Spleen (tissue), 11 donors: ENCODE results near the gene FYB1. TPM values are rescaled to one million over a fixed set of nuclear protein-coding genes. Genes with fewer than 3 reads are reported as not detected.

Experiments used
- DNase-seq: peaks from one replicate; pipeline ENCODE4 v3.0.0-alpha.2; 2020
- H3K27ac ChIP-seq, 8 donors: fragments of 200-600 bp; sonication (generic) in 7 of 8; 1 replicate in 4 of 8; 2 replicates in 4 of 8; pipeline versions ENCODE4 v1.5.0 to v1.8.0; 2016 to 2021; ENCODE audit warnings: inconsistent platforms in 4 of 8, mild to moderate bottlenecking in 4 of 8, moderate library complexity in 1 of 8
- H3K27me3 ChIP-seq, 7 donors: fragments of 200-600 bp; sonication (generic) in 6 of 7; replicated peaks in 1 of 7; 1 replicate in 4 of 7; 2 replicates in 3 of 7; pipeline versions ENCODE4 v1.5.0 to v1.8.0; 2016 to 2021; ENCODE audit warnings: inconsistent platforms in 3 of 7, mild to moderate bottlenecking in 1 of 7
- H3K36me3 ChIP-seq, 6 donors: fragments of 200-600 bp; sonication (generic) in 5 of 6; 1 replicate in 4 of 6; 2 replicates in 2 of 6; pipeline versions ENCODE4 v1.5.0 to v1.8.0; 2016 to 2021; ENCODE audit warnings: inconsistent platforms in 2 of 6
- H3K4me1 ChIP-seq, 6 donors: fragments of 200-600 bp; sonication (generic) in 5 of 6; 1 replicate in 3 of 6; 2 replicates in 3 of 6; pipeline versions ENCODE4 v1.5.0 to v1.8.0; 2016 to 2021; ENCODE audit warnings: inconsistent platforms in 3 of 6
- H3K4me3 ChIP-seq, 8 donors: fragments of 200-600 bp; sonication (generic) in 7 of 8; 1 replicate in 4 of 8; 2 replicates in 4 of 8; pipeline versions ENCODE4 v1.5.0 to v1.8.0; 2016 to 2021; ENCODE audit warnings: inconsistent platforms in 4 of 8, mild to moderate bottlenecking in 4 of 8, moderate library complexity in 2 of 8
- H3K9me3 ChIP-seq, 8 donors: fragments of 200-600 bp; sonication (generic) in 7 of 8; 1 replicate in 4 of 8; 2 replicates in 4 of 8; pipeline versions ENCODE4 v1.5.0 to v1.8.0; 2016 to 2021; ENCODE audit warnings: inconsistent platforms in 4 of 8
- CTCF ChIP-seq, 11 experiments: fragments of 200-600 bp in 7 of 11; fragments of 450-650 bp in 4 of 11; sonication (generic) in 4 of 11; IDR thresholded peaks in 8 of 11; conservative IDR thresholded peaks in 3 of 11; 1 replicate in 7 of 11; 2 replicates in 4 of 11; pipeline versions ENCODE4 v1.4.0 to v1.8.0; 2016 to 2021; ENCODE audit warnings: antibody characterized with exemption in 11 of 11, inconsistent platforms in 4 of 11, mild to moderate bottlenecking in 1 of 11
- POLR2A ChIP-seq, 3 donors: fragments of 450-650 bp; IDR thresholded peaks; one replicate each; pipeline ENCODE4 v1.5.1; 2017; ENCODE audit warnings: antibody characterized with exemption in 3 of 3, mild to moderate bottlenecking in 1 of 3
- POLR2AphosphoS5 ChIP-seq, 3 donors: sonication (generic); formaldehyde crosslinking; IDR thresholded peaks; one replicate each; pipeline ENCODE4 v1.5.1; 2017; ENCODE audit warnings: antibody characterized with exemption in 3 of 3
- WGBS, 5 donors: extraction: QIAGEN DNeasy Blood & Tissue Kit in 3 of 5; methylation state at CpG; one replicate each; pipeline versions ENCODE4 v1.1.5 to v1.1.7; 2013 to 2018; 5-methylcytosine and 5-hydroxymethylcytosine counted together
- intact Hi-C: fragments of 100-400 bp; cut with DNase I; formaldehyde crosslinking; loops from one replicate; pipeline ENCODE4 v1.15.0; 2023; ENCODE audit warnings: low total_unique reads
- polyA plus RNA-seq, 3 donors: library from polyadenylated mRNA; stranded (reverse); fragments of 200-250 nt; gene quantifications; one replicate each; pipeline ENCODE4 v1.2.1, GENCODE V29; 2013
- total RNA-seq, 7 donors: library from RNA; depleted of rRNA in 3 of 7; stranded (reverse); fragments of >200 nt in 3 of 7; fragmentation: NEBNext Ultra II Directional in 4 of 7; extraction: Animal tissue kit (Norgen Biotek cat#: 25700) in 4 of 7; gene quantifications; one replicate each; pipeline versions ENCODE4 v1.1.0 to v1.2.1, GENCODE V29; 2016 to 2021
- donor health status: healthy with polysubstance abuse.
- donor health status: DM: no; HTN: no; CAD: no; lungs with moderate emphysema.
- donor health status: DM: no; HTN: no; CAD: no.
- donor health status: Bipolar disorder and iron deficiency.
- donor health status: healthy.
- donor health status: DM: no; HTN: no; CAD: no.
- donor health status: DM: yes; HTN: yes; CAD: no.

The FYB1 gene
- total and polyA plus RNA-seq, 10 donors, result 21.0 to 287 (median 200) TPM

- H3K36me3 ChIP-seq, result peaks cover 0 to 21% (median 0%) of the 10 kb centered on the region in 6 donors
- TF ChIP-seq POLR2AphosphoS5 (IDR thresholded peaks at IDR 0.05) (no peak), POLR2A (IDR thresholded peaks at IDR 0.05) (no peak), CTCF (IDR thresholded peaks at IDR 0.05 in 8 of 11, conservative IDR thresholded peaks at IDR 0.05 in 3 of 11) (no peak)
- peaks cover 0 to 99% (median 58%) of the 10 kb centered on the region in 6 donors for H3K4me1 ChIP-seq
- WGBS, 5 donors, result 71 to 86% (median 78%) methylated on average over 11 of the region's 11 CpGs
- no peaks in the 10 kb centered on the region for H3K27me3 ChIP-seq
- no peaks in the 10 kb centered on the region for H3K9me3 ChIP-seq
- H3K27ac ChIP-seq, result peak overlapping the region; percentile 16 to 88 (median 83)
- intact Hi-C loops, result no loop called here
- no peak for DNase-seq
- peak overlapping the region; percentile 17 to 59 (median 32) for H3K4me3 ChIP-seq
Measured at GRCh38 chr5:39201781-39202596, 17.4 kb downstream of the FYB1 start.

GRCh38 chr5:39201160-39201780, 18.1 kb downstream of the FYB1 start:
- no peaks in the 10 kb centered on the region for H3K27me3 ChIP-seq
- H3K27ac ChIP-seq, result peak overlapping the region; percentile 16 to 88 (median 83)
- peaks cover 0 to 25% (median 0%) of the 10 kb centered on the region in 6 donors for H3K36me3 ChIP-seq
- H3K4me1 ChIP-seq, result peaks cover 0 to 99% (median 59%) of the 10 kb centered on the region in 6 donors
- TF ChIP-seq POLR2A (IDR thresholded peaks at IDR 0.05), result no peak
- TF ChIP-seq CTCF (IDR thresholded peaks at IDR 0.05 in 8 of 11, conservative IDR thresholded peaks at IDR 0.05 in 3 of 11), result no peak
- no peak for TF ChIP-seq POLR2AphosphoS5 (IDR thresholded peaks at IDR 0.05)
- intact Hi-C loops, result no loop called here
- 24 to 52% (median 39%) methylated on average over 1 of the region's 1 CpG for WGBS, 5 donors
- H3K4me3 ChIP-seq, result peak overlapping the region; percentile 17 to 59 (median 32)
- no peaks in the 10 kb centered on the region for H3K9me3 ChIP-seq
- no peak for DNase-seq

GRCh38 chr5:39200081-39200480, 19.3 kb downstream of the FYB1 start:
- Histone ChIP-seq H3K9me3 (no peaks in the 10 kb centered on the region), H3K27me3 (no peaks in the 10 kb centered on the region), H3K4me3 (peak overlapping the region in 7 of 8 donors; percentile 18 to 59 (median 33)), H3K36me3 (peaks cover 0 to 29% (median 0%) of the 10 kb centered on the region in 6 donors), H3K27ac (peak overlapping the region; percentile 16 to 88 (median 83)), H3K4me1 (peaks cover 0 to 99% (median 54%) of the 10 kb centered on the region in 6 donors)
- TF ChIP-seq POLR2AphosphoS5 (IDR thresholded peaks at IDR 0.05), result no peak
- no peak for TF ChIP-seq CTCF (IDR thresholded peaks at IDR 0.05 in 8 of 11, conservative IDR thresholded peaks at IDR 0.05 in 3 of 11)
- no peak for TF ChIP-seq POLR2A (IDR thresholded peaks at IDR 0.05)
- intact Hi-C loops, result no loop called here
- 69 to 78% (median 75%) methylated on average over 4 of the region's 4 CpGs for WGBS, 5 donors
- no peak for DNase-seq

GRCh38 chr5:39199335-39199734, 20.0 kb downstream of the FYB1 start:
- H3K9me3 ChIP-seq, result no peaks in the 10 kb centered on the region
- peaks cover 0 to 99% (median 51%) of the 10 kb centered on the region in 6 donors for H3K4me1 ChIP-seq
- peak overlapping the region in 7 of 8 donors; percentile 18 to 59 (median 33) for H3K4me3 ChIP-seq
- no peak for DNase-seq
- WGBS, 5 donors, result 67 to 80% (median 71%) methylated on average over 3 of the region's 3 CpGs
- no peaks in the 10 kb centered on the region for H3K27me3 ChIP-seq
- intact Hi-C loops, result no loop called here
- H3K36me3 ChIP-seq, result peaks cover 0 to 37% (median 0%) of the 10 kb centered on the region in 6 donors
- H3K27ac ChIP-seq, result peak overlapping the region; percentile 16 to 88 (median 83)
- TF ChIP-seq CTCF (IDR thresholded peaks at IDR 0.05 in 8 of 11, conservative IDR thresholded peaks at IDR 0.05 in 3 of 11) (no peak), POLR2A (IDR thresholded peaks at IDR 0.05) (no peak), POLR2AphosphoS5 (IDR thresholded peaks at IDR 0.05) (no peak)
